SK-N-SH treated with all-trans-retinoic acid at 6 μM for 48 hours (cell line): ENCODE measurements around the gene ARHGAP29.

Experiments
- ATAC-seq: fragments of 200-7000 bp; cut with Tn5 transposase; 3 replicates; pipeline ENCODE4 v1.9.1; 2020; ENCODE audit warnings: mild to moderate bottlenecking, moderate library complexity
- ARNTL ChIP-seq: fragments of 450-650 bp; formaldehyde crosslinking; IDR thresholded peaks from 2 replicates; pipeline ENCODE4 v1.5.0; 2020; ENCODE audit warnings: low read depth, mild to moderate bottlenecking, moderate library complexity, borderline replicate concordance
- BACH2 ChIP-seq: fragments of 250-450 bp; sonication (Bioruptor Pico); IDR thresholded peaks from 2 replicates; pipeline ENCODE4 v1.9.0; 2021; ENCODE audit warnings: mild to moderate bottlenecking, borderline replicate concordance
- CSDC2 ChIP-seq: fragments of 250-450 bp; sonication (Bioruptor Pico); IDR thresholded peaks from 2 replicates; pipeline ENCODE4 v1.5.0; 2020; ENCODE audit warnings: mild to moderate bottlenecking, moderate library complexity
- CSRNP3 ChIP-seq: fragments of 250-450 bp; sonication (Bioruptor Pico); IDR thresholded peaks from 2 replicates; pipeline ENCODE4 v1.5.1; 2021; ENCODE audit warnings: mild to moderate bottlenecking, moderate library complexity
- ESRRG ChIP-seq: fragments of 250-450 bp; sonication (Bioruptor Pico); IDR thresholded peaks from 2 replicates; pipeline ENCODE4 v1.6.1; 2021; ENCODE audit warnings: mild to moderate bottlenecking
- GLIS3 ChIP-seq: fragments of 250-450 bp; sonication (Bioruptor Pico); IDR thresholded peaks from 2 replicates; pipeline ENCODE4 v1.5.0; 2020; ENCODE audit warnings: mild to moderate bottlenecking, moderate library complexity
- ISL1 ChIP-seq: fragments of 250-450 bp; sonication (Bioruptor Pico); IDR thresholded peaks from 2 replicates; pipeline ENCODE4 v2.1.2; 2022; ENCODE audit warnings: mild to moderate bottlenecking, moderate library complexity
- OSR1 ChIP-seq: fragments of 250-450 bp; sonication (Bioruptor Pico); IDR thresholded peaks from 2 replicates; pipeline ENCODE4 v1.8.0; 2022; ENCODE audit warnings: moderate library complexity, mild to moderate bottlenecking, inconsistent platforms
- PATZ1 ChIP-seq: fragments of 250-450 bp; sonication (Bioruptor Pico); IDR thresholded peaks from 2 replicates; pipeline ENCODE4 v1.8.0; 2020; ENCODE audit warnings: mild to moderate bottlenecking, moderate library complexity, borderline replicate concordance
- PPARA ChIP-seq: fragments of 250-450 bp; sonication (Bioruptor Pico); IDR thresholded peaks from 2 replicates; pipeline ENCODE4 v1.5.0; 2020; ENCODE audit warnings: mild to moderate bottlenecking, borderline replicate concordance
- RARB ChIP-seq: fragments of 250-450 bp; sonication (Bioruptor Pico); IDR thresholded peaks from 2 replicates; pipeline ENCODE4 v1.8.0; 2021; ENCODE audit warnings: mild to moderate bottlenecking, moderate library complexity
- SNAI2 ChIP-seq: fragments of 250-450 bp; sonication (Bioruptor Pico); IDR thresholded peaks from 2 replicates; pipeline ENCODE4 v1.5.0; 2020; ENCODE audit warnings: mild to moderate bottlenecking, moderate library complexity
- TCF4 ChIP-seq: fragments of 250-450 bp; sonication (Bioruptor Pico); IDR thresholded peaks from 2 replicates; pipeline ENCODE4 v1.8.0; 2021; ENCODE audit warnings: mild to moderate bottlenecking, moderate library complexity, borderline replicate concordance
- TOX ChIP-seq: fragments of 250-450 bp; sonication (Bioruptor Pico); IDR thresholded peaks from 2 replicates; pipeline ENCODE4 v1.8.0; 2021; ENCODE audit warnings: mild to moderate bottlenecking, moderate library complexity, borderline replicate concordance
- TSHZ2 ChIP-seq: fragments of 250-450 bp; sonication (Bioruptor Pico); IDR thresholded peaks from 2 replicates; pipeline ENCODE4 v1.5.0; 2020; ENCODE audit warnings: mild to moderate bottlenecking, moderate library complexity
- ZFP3 ChIP-seq: fragments of 250-450 bp; sonication (Bioruptor Pico); IDR thresholded peaks from 2 replicates; pipeline ENCODE4 v1.5.0; 2020; ENCODE audit warnings: mild to moderate bottlenecking, moderate library complexity
- ZFP30 ChIP-seq: fragments of 450-650 bp; formaldehyde crosslinking; IDR thresholded peaks from 2 replicates; pipeline ENCODE4 v1.5.0; 2022; ENCODE audit warnings: mild to moderate bottlenecking, moderate library complexity
- ZNF565 ChIP-seq: fragments of 450-650 bp; formaldehyde crosslinking; conservative IDR thresholded peaks from 2 replicates; pipeline ENCODE4 v1.5.0; 2020; ENCODE audit warnings: low read depth, mild to moderate bottlenecking, moderate library complexity
- ZNF70 ChIP-seq: fragments of 450-650 bp; formaldehyde crosslinking; IDR thresholded peaks from 2 replicates; pipeline ENCODE4 v1.5.0; 2020; ENCODE audit warnings: mild to moderate bottlenecking, moderate library complexity
- ZNF8 ChIP-seq: fragments of 450-650 bp; formaldehyde crosslinking; IDR thresholded peaks from 2 replicates; pipeline ENCODE4 v1.5.0; 2020; ENCODE audit warnings: mild to moderate bottlenecking, moderate library complexity
- TF ChIP-seq, protein P1 (sequence below): fragments of 250-450 bp; sonication (Bioruptor Pico); IDR thresholded peaks from 2 replicates; pipeline ENCODE4 v1.8.0; 2021; ENCODE audit warnings: low read depth, mild to moderate bottlenecking, moderate library complexity, borderline replicate concordance
- TF ChIP-seq, protein P2 (sequence below): fragments of 250-450 bp; sonication (Bioruptor Pico); IDR thresholded peaks from 2 replicates; pipeline ENCODE4 v1.5.1; 2020; ENCODE audit warnings: low read depth, mild to moderate bottlenecking, moderate library complexity

ARHGAP29 gene

DNA sequence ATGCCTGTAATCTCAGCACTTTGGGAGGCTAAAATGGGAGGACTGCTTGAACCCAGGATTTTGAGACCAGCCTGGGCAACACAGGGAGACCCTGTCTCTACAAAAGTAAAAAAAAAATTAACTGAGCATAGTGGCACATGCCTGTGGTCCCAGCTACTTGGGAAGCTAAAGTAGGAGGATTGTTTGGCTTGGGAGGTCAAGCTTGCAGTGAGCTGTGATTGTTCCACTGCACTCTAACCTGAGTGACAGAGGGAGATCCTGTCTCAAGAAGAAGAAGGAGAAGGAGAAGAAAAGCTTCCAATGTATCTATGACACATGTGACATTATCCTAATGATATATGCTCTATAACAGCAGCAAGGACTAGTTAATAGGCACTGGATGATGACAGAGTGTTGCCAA lies 20.1 kb upstream of the ARHGAP29 start:
- TF ChIP-seq, protein P1, sequence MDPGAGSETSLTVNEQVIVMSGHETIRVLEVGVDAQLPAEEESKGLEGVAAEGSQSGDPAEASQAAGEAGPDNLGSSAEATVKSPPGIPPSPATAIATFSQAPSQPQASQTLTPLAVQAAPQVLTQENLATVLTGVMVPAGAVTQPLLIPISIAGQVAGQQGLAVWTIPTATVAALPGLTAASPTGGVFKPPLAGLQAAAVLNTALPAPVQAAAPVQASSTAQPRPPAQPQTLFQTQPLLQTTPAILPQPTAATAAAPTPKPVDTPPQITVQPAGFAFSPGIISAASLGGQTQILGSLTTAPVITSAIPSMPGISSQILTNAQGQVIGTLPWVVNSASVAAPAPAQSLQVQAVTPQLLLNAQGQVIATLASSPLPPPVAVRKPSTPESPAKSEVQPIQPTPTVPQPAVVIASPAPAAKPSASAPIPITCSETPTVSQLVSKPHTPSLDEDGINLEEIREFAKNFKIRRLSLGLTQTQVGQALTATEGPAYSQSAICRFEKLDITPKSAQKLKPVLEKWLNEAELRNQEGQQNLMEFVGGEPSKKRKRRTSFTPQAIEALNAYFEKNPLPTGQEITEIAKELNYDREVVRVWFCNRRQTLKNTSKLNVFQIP, result no peak
- no peak for TF ChIP-seq CSDC2 (CRISPR knock-in tag)
- no peak for TF ChIP-seq SNAI2
- TF ChIP-seq TSHZ2 (CRISPR knock-in tag), result no peak
- TF ChIP-seq TOX (CRISPR knock-in tag), result no peak
- no peak for TF ChIP-seq ARNTL (CRISPR knock-in tag)
- TF ChIP-seq OSR1 (CRISPR knock-in tag), result no peak
- no peak for TF ChIP-seq CSRNP3 (CRISPR knock-in tag)
- TF ChIP-seq ZNF8, result no peak
- no peak for TF ChIP-seq GLIS3 (CRISPR knock-in tag)
- no peak for TF ChIP-seq ISL1
- ATAC-seq, result no peak

DNA sequence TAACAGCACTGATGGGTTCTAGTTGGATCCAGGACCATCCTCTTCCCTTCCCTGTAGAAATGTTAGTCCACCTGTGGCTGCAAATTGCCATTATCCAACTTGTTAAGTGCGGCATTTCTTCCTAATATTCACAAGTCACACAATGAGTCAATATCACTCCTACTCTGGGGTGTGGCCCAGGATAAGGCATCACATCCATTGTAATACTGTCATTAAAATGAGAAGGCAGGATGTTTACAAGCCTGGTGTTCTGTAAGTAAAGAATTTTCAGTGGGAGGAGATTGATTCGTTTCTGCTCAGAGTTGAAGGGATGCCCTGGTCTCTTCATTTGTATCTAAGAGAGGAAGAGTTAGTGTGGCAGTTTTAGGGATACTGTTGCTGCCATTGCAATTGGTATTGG lies 18.1 kb upstream of the ARHGAP29 start:
- no peak for ATAC-seq
- TF ChIP-seq ZNF565 (CRISPR knock-in tag), result no peak
- TF ChIP-seq TCF4 (CRISPR knock-in tag), result no peak
- TF ChIP-seq ZNF70 (CRISPR knock-in tag), result no peak
- no peak for TF ChIP-seq TOX (CRISPR knock-in tag)

DNA sequence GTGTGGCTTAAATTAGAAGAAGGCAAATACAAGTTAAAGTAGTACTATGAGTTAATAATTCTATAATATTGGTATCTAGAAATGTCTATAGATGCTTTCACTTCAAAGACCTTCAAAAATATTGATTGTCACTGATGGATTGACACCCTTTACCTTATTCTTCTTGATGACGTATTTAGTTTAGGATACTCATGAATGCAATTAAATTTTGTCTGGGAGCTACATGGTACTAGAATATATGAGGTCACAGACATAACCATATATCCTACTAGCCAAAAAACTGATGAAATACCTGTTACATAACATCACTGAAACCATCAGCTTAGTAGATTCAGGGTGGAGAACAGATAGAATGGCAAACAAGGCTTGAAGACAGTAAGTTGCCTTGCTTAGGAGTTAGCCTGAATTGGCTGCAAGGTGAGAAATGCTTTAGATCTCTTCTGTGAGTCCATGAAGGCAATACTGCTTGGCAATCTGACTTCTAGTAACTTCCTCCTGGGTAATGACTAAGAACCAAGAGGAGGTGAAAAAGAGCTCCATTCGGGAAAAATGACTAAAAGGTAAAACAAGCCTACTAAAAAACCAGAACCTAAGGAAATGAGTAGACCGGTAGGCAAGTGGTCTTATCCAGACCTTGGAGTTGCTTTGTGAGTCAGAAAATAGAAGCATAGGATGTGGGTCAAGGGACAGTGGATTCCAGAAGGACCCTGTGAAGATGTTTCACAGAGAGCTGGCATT lies 16.9 kb upstream of the ARHGAP29 start:
- TF ChIP-seq, protein P2, sequence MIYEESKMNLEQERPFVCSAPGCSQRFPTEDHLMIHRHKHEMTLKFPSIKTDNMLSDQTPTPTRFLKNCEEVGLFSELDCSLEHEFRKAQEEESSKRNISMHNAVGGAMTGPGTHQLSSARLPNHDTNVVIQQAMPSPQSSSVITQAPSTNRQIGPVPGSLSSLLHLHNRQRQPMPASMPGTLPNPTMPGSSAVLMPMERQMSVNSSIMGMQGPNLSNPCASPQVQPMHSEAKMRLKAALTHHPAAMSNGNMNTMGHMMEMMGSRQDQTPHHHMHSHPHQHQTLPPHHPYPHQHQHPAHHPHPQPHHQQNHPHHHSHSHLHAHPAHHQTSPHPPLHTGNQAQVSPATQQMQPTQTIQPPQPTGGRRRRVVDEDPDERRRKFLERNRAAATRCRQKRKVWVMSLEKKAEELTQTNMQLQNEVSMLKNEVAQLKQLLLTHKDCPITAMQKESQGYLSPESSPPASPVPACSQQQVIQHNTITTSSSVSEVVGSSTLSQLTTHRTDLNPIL (CRISPR knock-in tag), result no peak
- no peak for ATAC-seq

DNA sequence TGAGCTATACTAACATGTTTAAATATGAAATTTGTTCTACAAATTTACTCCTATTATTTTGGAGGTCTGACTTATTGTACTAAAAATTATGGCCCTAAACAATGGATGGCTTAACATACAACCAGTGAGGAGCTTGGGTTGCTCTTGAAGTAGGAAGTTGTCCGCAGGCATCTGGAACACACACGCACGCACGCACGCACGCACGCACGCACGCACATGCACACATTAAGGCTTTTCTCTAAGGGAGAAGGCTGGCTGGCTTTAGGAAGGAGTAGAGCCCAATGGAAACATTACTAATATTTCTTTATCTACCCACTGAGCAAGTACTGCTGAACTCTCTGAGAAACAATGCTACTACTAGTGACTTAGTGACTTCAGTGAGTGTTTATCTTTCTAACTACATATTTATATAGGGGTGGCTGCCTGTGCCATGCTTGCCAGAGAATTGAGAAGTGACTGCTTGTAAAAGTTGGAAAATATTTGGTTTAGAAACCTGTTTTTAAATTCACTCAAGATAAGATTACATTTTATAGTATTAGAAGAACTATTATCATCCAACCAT lies 16.2 kb upstream of the ARHGAP29 start:
- no peak for ATAC-seq

GRCh38 chr1:94250341-94250740 lies 13.0 kb upstream of the ARHGAP29 start:
- no peak for ATAC-seq
- TF ChIP-seq ZNF8, result no peak
- no peak for TF ChIP-seq ZFP30 (CRISPR knock-in tag)
- TF ChIP-seq ZNF565 (CRISPR knock-in tag), result no peak
- no peak for TF ChIP-seq PATZ1
- TF ChIP-seq RARB (CRISPR knock-in tag), result no peak
- no peak for TF ChIP-seq GLIS3 (CRISPR knock-in tag)
- TF ChIP-seq PPARA (CRISPR knock-in tag), result no peak
- no peak for TF ChIP-seq ZFP3 (CRISPR knock-in tag)
- TF ChIP-seq, protein P2 (CRISPR knock-in tag), result no peak
- no peak for TF ChIP-seq BACH2 (CRISPR knock-in tag)
- no peak for TF ChIP-seq ESRRG (CRISPR knock-in tag)
- TF ChIP-seq ARNTL (CRISPR knock-in tag), result no peak
- TF ChIP-seq CSRNP3 (CRISPR knock-in tag), result no peak

More for the DNA sequence above, 16.2 kb upstream of the ARHGAP29 start:
- no peak for TF ChIP-seq CSDC2 (CRISPR knock-in tag)
